GM13977 (cell line): Measurements from ENCODE around the gene AGFG2.
"Not testable (repeated sequence)": the region's sequence is repeated elsewhere in the genome, so short reads cannot be mapped to it uniquely, and the experiment has no call there.

ENCODE experiments used
- DNase-seq: peaks from one replicate; pipeline ENCODE4 v3.0.0; 2012; ENCODE audit warnings: low spot score
- CTCF ChIP-seq: IDR thresholded peaks from 2 replicates; pipeline ENCODE4 v1.5.1; 2012; ENCODE audit warnings: mild to moderate bottlenecking, control low read depth; ENCODE audit not compliant: insufficient read depth; ENCODE audit errors: extremely low read depth, missing control alignments
- in situ Hi-C: fragments of 300-500 bp; cut with MboI; formaldehyde crosslinking; loops from one replicate; pipeline ENCODE4 v1.12.0; 2022; ENCODE audit warnings: low sequenced_read_pairs, low pct_unique_long_range_greater_than_20kb, mixed read lengths, inconsistent platforms; ENCODE audit not compliant: unreplicated experiment

Gene AGFG2

GRCh38 chr7:100521076-100521475 lies 17.9 kb upstream of the AGFG2 start:
- TF ChIP-seq CTCF = no peak
- no peak for DNase-seq
- in situ Hi-C loops = no loop called here

- DNase-seq, in situ Hi-C loops: not testable (repeated sequence)
Measured at GRCh38 chr7:100521909-100522593, 17.0 kb upstream of the AGFG2 start.

GRCh38 chr7:100523192-100523591 lies 15.8 kb upstream of the AGFG2 start:
- DNase-seq, in situ Hi-C loops: not testable (repeated sequence)

GRCh38 chr7:100528108-100528866 lies 10.7 kb upstream of the AGFG2 start:
- in situ Hi-C loops, DNase-seq: not testable (repeated sequence)

GRCh38 chr7:100532165-100533022 lies 6.6 kb upstream of the AGFG2 start:
- no peak for TF ChIP-seq CTCF
- DNase-seq = no peak
- in situ Hi-C loops = no loop called here

GRCh38 chr7:100535982-100536381 lies 3.0 kb upstream of the AGFG2 start:
- DNase-seq, in situ Hi-C loops: not testable (repeated sequence)

GRCh38 chr7:100536695-100537094 lies 2.3 kb upstream of the AGFG2 start:
- DNase-seq, in situ Hi-C loops: not testable (repeated sequence)

- no peak for TF ChIP-seq CTCF
- no peak for DNase-seq
- in situ Hi-C loops = no loop called here
Measured at GRCh38 chr7:100538348-100538653, 702 bp upstream of the AGFG2 start.

- in situ Hi-C loops = no loop called here
- TF ChIP-seq CTCF = no peak
- no peak for DNase-seq
Measured at GRCh38 chr7:100539436-100540006, 518 bp downstream of the AGFG2 start.
